Dendritic cell treated with granulocyte-macrophage colony-stimulating factor and Interleukin-4, amounts not matched to agents 40 ng/mL and 50 ng/mL, for 4 days (primary cell): ENCODE measurements around the gene CSMD2.

ENCODE experiments used
- H3K27ac Mint-ChIP-seq: one replicate; pipeline ENCODE4 v1.8.0; 2022; ENCODE audit warnings: mild to moderate bottlenecking, mixed read lengths
- H3K27me3 Mint-ChIP-seq: one replicate; pipeline ENCODE4 v1.8.0; 2022; ENCODE audit warnings: mild to moderate bottlenecking, mixed read lengths
- H3K36me3 Mint-ChIP-seq: one replicate; pipeline ENCODE4 v1.8.0; 2022; ENCODE audit warnings: low read depth, mixed read lengths
- H3K4me1 Mint-ChIP-seq: one replicate; pipeline ENCODE4 v1.8.0; 2022; ENCODE audit warnings: low read depth, mixed read lengths
- H3K4me3 Mint-ChIP-seq: one replicate; pipeline ENCODE4 v1.8.0; 2022; ENCODE audit warnings: mild to moderate bottlenecking, moderate library complexity, mixed read lengths
- H3K9me3 Mint-ChIP-seq: one replicate; pipeline ENCODE4 v1.8.0; 2022; ENCODE audit warnings: mixed read lengths
- intact Hi-C: fragments of 100-400 bp; cut with micrococcal nuclease; formaldehyde crosslinking; loops from one replicate; pipeline ENCODE4 v1.15.0; 2022

CSMD2 gene

DNA sequence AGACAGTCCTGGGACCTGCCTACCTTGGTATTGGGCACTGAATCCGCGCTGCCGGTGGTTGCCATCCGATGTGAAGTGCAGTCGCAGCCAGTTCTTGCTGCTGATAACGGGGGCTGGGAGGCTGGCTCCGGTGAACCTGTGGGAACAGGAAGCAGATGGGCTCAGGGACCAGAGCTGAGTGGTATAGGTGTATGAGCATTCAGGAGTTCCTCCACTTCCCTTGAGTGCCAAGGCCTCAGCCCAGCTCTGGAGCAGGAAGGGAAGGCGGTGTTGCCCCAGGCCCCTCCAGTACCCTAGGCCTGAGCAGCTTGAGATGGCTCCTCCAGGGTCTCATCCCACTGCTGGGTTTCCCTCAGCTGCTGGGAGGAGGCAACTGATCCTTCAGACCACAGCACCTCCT is 318.2 kb downstream of the CSMD2 start:
- H3K4me3 Mint-ChIP-seq: no peak overlapping the region
- no peak overlapping the region for H3K27ac Mint-ChIP-seq
- peaks cover 1% of the 10 kb centered on the region for H3K27me3 Mint-ChIP-seq
- no peaks in the 10 kb centered on the region for H3K9me3 Mint-ChIP-seq
- no peaks in the 10 kb centered on the region for H3K4me1 Mint-ChIP-seq
- intact Hi-C loops: no loop called here
- H3K36me3 Mint-ChIP-seq: no peaks in the 10 kb centered on the region

DNA sequence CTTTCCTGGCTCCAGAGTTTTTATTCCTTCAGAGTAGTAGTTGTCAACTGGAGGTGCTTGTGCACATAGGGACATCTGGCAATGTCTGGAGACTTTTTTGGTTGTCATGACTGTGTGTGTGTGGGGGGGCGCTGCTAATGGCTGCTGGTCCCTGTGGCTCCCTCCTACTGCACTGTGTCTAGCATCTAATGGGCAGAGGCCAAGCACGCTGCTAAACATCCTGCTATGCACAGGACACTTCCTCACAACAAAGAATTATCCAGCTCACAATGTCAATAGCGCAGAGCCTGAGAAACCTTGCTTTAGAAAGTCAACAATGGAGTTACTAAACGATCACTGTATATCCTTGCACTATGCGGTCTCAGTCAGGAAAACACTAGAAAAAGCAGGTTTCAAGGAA is 320.9 kb downstream of the CSMD2 start:
- no peaks in the 10 kb centered on the region for H3K36me3 Mint-ChIP-seq
- no peaks in the 10 kb centered on the region for H3K27me3 Mint-ChIP-seq
- intact Hi-C loops: no loop called here
- no peaks in the 10 kb centered on the region for H3K4me1 Mint-ChIP-seq
- no peak overlapping the region for H3K27ac Mint-ChIP-seq
- H3K4me3 Mint-ChIP-seq: no peak overlapping the region
- H3K9me3 Mint-ChIP-seq: no peaks in the 10 kb centered on the region

DNA sequence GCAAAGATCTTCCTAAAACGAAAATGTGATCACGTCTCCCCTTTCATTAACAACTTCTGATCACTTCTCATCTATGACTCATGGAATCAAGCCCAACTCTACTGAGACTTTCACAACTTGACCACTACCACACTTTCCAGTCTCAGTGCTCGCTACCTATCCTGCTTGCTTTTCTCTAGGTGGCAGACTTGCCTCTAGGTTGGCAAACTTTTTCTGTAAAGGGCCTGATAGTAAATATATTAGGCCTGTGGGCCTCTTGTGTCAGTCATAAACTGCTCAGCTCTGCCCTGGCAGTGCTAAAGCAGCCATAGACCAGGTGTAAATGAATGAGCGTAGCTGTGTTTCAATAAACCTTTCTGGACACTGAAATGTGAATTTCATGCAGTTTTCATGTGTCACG is 322.7 kb downstream of the CSMD2 start:
- Mint-ChIP-seq H3K36me3 (no peaks in the 10 kb centered on the region), H3K27me3 (no peaks in the 10 kb centered on the region), H3K27ac (no peak overlapping the region), H3K4me1 (no peaks in the 10 kb centered on the region), H3K4me3 (no peak overlapping the region), H3K9me3 (no peaks in the 10 kb centered on the region)
- intact Hi-C loops: no loop called here

GRCh38 chr1:33841494-33841893 is 323.5 kb downstream of the CSMD2 start:
- intact Hi-C loops: no loop called here

DNA sequence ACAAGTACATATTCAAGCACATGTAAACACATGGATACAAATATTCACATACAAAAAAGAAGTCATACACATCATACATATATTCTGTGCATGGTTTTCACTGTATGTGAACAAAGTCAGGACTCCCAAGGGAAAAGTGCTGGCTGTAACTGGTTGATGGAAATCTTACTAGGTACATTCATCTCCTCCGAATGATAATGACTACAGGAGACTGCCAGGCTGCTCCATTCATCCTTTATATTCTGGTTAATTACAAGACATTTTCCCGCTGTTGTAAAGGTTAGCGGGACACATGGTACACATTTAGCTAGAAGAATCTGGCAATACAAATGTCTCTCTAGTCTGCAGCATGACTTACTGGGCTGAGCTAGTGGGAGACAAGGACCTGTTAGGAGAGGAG is 327.4 kb downstream of the CSMD2 start:
- no peak overlapping the region for H3K4me3 Mint-ChIP-seq
- H3K4me1 Mint-ChIP-seq: no peaks in the 10 kb centered on the region
- no peaks in the 10 kb centered on the region for H3K36me3 Mint-ChIP-seq
- H3K27me3 Mint-ChIP-seq: no peaks in the 10 kb centered on the region
- H3K9me3 Mint-ChIP-seq: no peaks in the 10 kb centered on the region
- intact Hi-C loops: no loop called here
- H3K27ac Mint-ChIP-seq: no peak overlapping the region

More at GRCh38 chr1:33841494-33841893, 323.5 kb downstream of the CSMD2 start:
- Mint-ChIP-seq H3K4me1 (no peaks in the 10 kb centered on the region), H3K27ac (no peak overlapping the region), H3K27me3 (no peaks in the 10 kb centered on the region), H3K4me3 (no peak overlapping the region), H3K9me3 (no peaks in the 10 kb centered on the region), H3K36me3 (no peaks in the 10 kb centered on the region)

- intact Hi-C loops: no loop called here
- no peak overlapping the region for H3K4me3 Mint-ChIP-seq
- H3K9me3 Mint-ChIP-seq: no peaks in the 10 kb centered on the region
- H3K36me3 Mint-ChIP-seq: no peaks in the 10 kb centered on the region
- H3K27ac Mint-ChIP-seq: no peak overlapping the region
- H3K4me1 Mint-ChIP-seq: no peaks in the 10 kb centered on the region
- no peaks in the 10 kb centered on the region for H3K27me3 Mint-ChIP-seq
These were observed 328.1 kb downstream of the CSMD2 start for GRCh38 chr1:33836911-33837310.

- H3K36me3 Mint-ChIP-seq: no peaks in the 10 kb centered on the region
- intact Hi-C loops: no loop called here
- H3K9me3 Mint-ChIP-seq: peaks cover 15% of the 10 kb centered on the region
- no peak overlapping the region for H3K4me3 Mint-ChIP-seq
- H3K4me1 Mint-ChIP-seq: no peaks in the 10 kb centered on the region
- H3K27me3 Mint-ChIP-seq: no peaks in the 10 kb centered on the region
- no peak overlapping the region for H3K27ac Mint-ChIP-seq
These were observed 336.4 kb downstream of the CSMD2 start for GRCh38 chr1:33828654-33829053.

GRCh38 chr1:33828059-33828458 is 337.0 kb downstream of the CSMD2 start:
- Mint-ChIP-seq H3K36me3 (no peaks in the 10 kb centered on the region), H3K27me3 (no peaks in the 10 kb centered on the region), H3K4me3 (no peak overlapping the region), H3K4me1 (no peaks in the 10 kb centered on the region), H3K27ac (no peak overlapping the region), H3K9me3 (peaks cover 15% of the 10 kb centered on the region)
- intact Hi-C loops: no loop called here

- Mint-ChIP-seq H3K36me3 (no peaks in the 10 kb centered on the region), H3K27me3 (no peaks in the 10 kb centered on the region), H3K4me3 (no peak overlapping the region), H3K9me3 (peaks cover 15% of the 10 kb centered on the region), H3K27ac (no peak overlapping the region), H3K4me1 (no peaks in the 10 kb centered on the region)
- intact Hi-C loops: no loop called here
These were observed 338.3 kb downstream of the CSMD2 start for GRCh38 chr1:33826711-33827110.

- no peaks in the 10 kb centered on the region for H3K27me3 Mint-ChIP-seq
- intact Hi-C loops: no loop called here
- no peaks in the 10 kb centered on the region for H3K4me1 Mint-ChIP-seq
- H3K4me3 Mint-ChIP-seq: no peak overlapping the region
- H3K27ac Mint-ChIP-seq: no peak overlapping the region
- no peaks in the 10 kb centered on the region for H3K36me3 Mint-ChIP-seq
- peaks cover 15% of the 10 kb centered on the region for H3K9me3 Mint-ChIP-seq
These were observed 338.7 kb downstream of the CSMD2 start for GRCh38 chr1:33826311-33826710.

DNA sequence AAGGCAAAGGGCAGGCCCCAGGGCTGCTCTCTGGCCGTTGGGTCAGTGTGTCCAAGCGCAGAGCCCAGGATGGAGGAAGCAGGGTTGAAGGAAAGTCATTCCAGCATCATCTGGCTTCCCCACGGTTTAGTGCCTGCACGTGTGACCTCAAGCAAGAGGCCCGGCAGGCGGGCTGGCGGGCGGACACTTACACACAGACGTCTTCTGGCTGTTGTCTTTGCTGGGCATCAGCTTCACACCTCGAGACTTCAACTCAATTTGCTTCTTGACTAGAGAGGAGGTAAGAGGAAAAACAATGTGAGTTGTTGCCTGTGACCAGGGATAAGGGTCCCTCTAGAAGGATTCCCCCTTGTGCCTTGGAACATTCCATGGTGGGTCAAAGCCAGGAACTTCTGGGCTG is 339.5 kb downstream of the CSMD2 start:
- H3K27ac Mint-ChIP-seq: no peak overlapping the region
- peaks cover 15% of the 10 kb centered on the region for H3K9me3 Mint-ChIP-seq
- no peaks in the 10 kb centered on the region for H3K36me3 Mint-ChIP-seq
- H3K27me3 Mint-ChIP-seq: no peaks in the 10 kb centered on the region
- intact Hi-C loops: no loop called here
- H3K4me3 Mint-ChIP-seq: no peak overlapping the region
- H3K4me1 Mint-ChIP-seq: no peaks in the 10 kb centered on the region

DNA sequence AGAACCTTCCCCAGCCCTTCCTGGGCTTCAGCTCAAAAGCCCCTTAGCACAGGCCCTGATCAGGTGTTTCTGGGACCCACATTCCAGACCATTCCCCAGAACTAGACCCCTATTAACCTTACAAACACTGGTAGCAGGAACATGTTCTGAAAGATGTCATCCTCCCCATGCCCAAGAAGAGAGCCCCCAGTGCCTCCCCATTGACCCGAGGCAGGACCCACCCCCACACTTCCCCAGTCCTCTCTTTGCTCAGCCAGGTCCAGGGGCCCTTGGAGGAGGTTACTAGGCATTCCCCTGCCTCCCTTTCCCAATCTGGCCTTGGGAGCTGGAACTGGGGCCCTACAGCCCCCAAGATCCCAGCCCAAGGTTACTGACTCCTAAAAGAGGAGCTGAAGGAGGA is 340.1 kb downstream of the CSMD2 start:
- H3K36me3 Mint-ChIP-seq: no peaks in the 10 kb centered on the region
- H3K4me3 Mint-ChIP-seq: no peak overlapping the region
- no peaks in the 10 kb centered on the region for H3K27me3 Mint-ChIP-seq
- H3K4me1 Mint-ChIP-seq: no peaks in the 10 kb centered on the region
- no peak overlapping the region for H3K27ac Mint-ChIP-seq
- intact Hi-C loops: no loop called here
- H3K9me3 Mint-ChIP-seq: peaks cover 15% of the 10 kb centered on the region

DNA sequence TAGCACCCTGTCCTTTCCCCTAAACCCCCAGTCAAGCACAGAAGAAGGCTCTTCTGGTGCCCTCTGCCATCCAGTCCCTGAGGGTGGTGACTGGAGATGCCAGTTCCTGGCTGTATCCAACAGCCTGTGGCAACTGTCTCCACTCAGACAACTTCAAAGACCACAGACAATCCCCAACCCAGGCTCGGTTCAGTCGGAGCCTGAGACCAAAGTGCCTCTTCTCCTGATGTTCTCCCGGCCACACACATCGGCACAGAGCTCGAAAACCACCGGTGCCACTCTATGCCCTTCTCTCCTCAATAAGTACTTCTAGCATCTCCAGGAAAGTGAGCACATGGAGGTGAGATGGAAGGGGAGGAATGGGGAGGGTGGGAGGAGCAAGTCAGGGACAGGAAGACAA is 340.7 kb downstream of the CSMD2 start:
- H3K27ac Mint-ChIP-seq: no peak overlapping the region
- no peak overlapping the region for H3K4me3 Mint-ChIP-seq
- H3K9me3 Mint-ChIP-seq: peaks cover 10% of the 10 kb centered on the region
- no peaks in the 10 kb centered on the region for H3K4me1 Mint-ChIP-seq
- no peaks in the 10 kb centered on the region for H3K36me3 Mint-ChIP-seq
- intact Hi-C loops: no loop called here
- no peaks in the 10 kb centered on the region for H3K27me3 Mint-ChIP-seq

DNA sequence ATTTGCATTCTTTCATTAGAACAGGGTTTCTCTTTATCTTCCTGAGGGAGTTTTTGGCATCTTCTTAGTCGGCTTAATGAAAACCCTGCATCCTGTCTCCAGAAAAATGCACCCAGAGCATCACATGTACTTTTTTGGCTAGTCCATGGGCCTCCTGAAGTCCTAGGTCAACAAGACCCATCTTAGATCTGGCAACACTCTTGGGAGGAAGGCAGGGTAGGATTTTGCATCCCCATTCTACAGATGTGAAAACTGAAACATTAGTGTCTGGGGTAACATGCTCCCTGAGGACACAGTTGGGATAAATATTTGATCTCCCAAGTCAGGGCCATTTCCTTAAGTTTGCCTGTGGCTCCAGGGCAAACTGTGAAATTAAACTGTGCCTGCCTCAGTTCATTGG is 341.2 kb downstream of the CSMD2 start:
- Mint-ChIP-seq H3K36me3 (no peaks in the 10 kb centered on the region), H3K27me3 (no peaks in the 10 kb centered on the region)
- intact Hi-C loops: no loop called here

DNA sequence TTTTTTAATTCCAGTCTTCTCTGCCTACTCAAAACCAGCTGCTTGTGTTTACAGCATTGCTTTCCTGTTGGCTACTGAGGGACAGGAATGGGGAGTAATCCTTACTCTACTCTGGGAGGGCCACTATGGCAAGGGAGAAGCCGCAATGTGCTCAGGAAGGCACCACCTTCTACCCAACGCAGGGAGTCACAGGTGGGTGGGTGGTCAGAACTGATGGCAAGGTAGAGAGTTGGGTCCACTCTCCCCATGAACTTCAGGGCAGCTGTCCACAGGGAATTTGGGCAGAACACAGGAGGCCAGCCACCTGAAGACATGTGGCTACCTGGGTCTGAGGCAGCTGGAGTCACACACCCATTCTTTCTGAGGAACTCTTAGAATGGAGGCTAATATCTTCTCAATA is 341.6 kb downstream of the CSMD2 start:
- no peaks in the 10 kb centered on the region for H3K36me3 Mint-ChIP-seq
- H3K4me1 Mint-ChIP-seq: no peaks in the 10 kb centered on the region
- H3K27me3 Mint-ChIP-seq: no peaks in the 10 kb centered on the region
- H3K4me3 Mint-ChIP-seq: no peak overlapping the region
- H3K27ac Mint-ChIP-seq: no peak overlapping the region
- intact Hi-C loops: no loop called here
- peaks cover under 1% of the 10 kb centered on the region for H3K9me3 Mint-ChIP-seq

More for the DNA sequence above, 341.2 kb downstream of the CSMD2 start:
- Mint-ChIP-seq H3K27ac (no peak overlapping the region), H3K4me3 (no peak overlapping the region), H3K9me3 (peaks cover 5% of the 10 kb centered on the region), H3K4me1 (no peaks in the 10 kb centered on the region)
